ENCODE measurements around the gene PTPN4. TPM values are rescaled to one million over a fixed set of nuclear protein-coding genes. Genes with fewer than 3 reads are reported as not detected.

Gene PTPN4
- polyA plus RNA-seq, 3 donors: 5.5 to 6.7 (median 5.7) TPM

DNA sequence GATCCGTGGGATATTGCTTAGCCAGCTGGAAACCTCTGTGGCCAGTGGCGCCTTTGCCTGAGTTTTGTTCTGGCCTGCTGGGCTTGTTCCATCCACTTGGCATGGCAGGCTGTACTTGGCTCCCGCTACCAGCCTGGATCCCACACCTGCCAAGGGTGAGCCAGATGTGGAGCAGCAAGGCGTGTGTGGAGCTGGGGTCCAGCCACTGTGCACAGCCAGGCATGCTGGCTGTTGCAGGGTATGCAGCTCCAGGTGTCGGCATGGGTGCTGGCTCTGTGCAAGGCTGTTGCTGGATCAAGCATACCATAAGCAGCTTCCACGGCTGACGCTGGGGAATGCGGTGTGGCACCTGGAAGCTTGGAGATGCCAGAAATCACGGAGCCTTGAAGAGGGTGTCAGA lies 34.5 kb downstream of the PTPN4 start:
- Histone ChIP-seq H3K27me3 (ENCODE audit: control insufficient read depth in 2 of 2, insufficient read depth in 2 of 2, low read length in 2 of 2) (no peaks in the 10 kb centered on the region), H3K27ac (ENCODE audit: low read depth in 1 of 2, low read length in 2 of 2) (no peak overlapping the region), H3K4me3 (replicated peaks in 1 of 3; ENCODE audit: low read depth in 2 of 3, low read length in 3 of 3) (no peak overlapping the region), H3K4me1 (ENCODE audit: control insufficient read depth in 1 of 2, insufficient read depth in 2 of 2, low read length in 2 of 2) (no peaks in the 10 kb centered on the region), H3K79me2 (ENCODE audit: insufficient read depth, low read length) (no peaks in the 10 kb centered on the region), H3K9me3 (replicated peaks in 1 of 2; ENCODE audit: control insufficient read depth in 1 of 2, insufficient read depth in 1 of 2, low read length in 2 of 2) (peaks cover 46 to 61% of the 10 kb centered on the region in 2 donors), H3K36me3 (replicated peaks in 1 of 2; ENCODE audit: control insufficient read depth in 1 of 2, insufficient read depth in 2 of 2, low read length in 2 of 2) (peaks cover 0 to 6% of the 10 kb centered on the region in 2 donors), H3K4me2 (replicated peaks; ENCODE audit: extremely low read depth, low read length, poor library complexity, severe bottlenecking) (no peak overlapping the region), H2AFZ (ENCODE audit: insufficient read depth, low read depth, low read length, poor library complexity, severe bottlenecking) (no peak overlapping the region), H4K20me1 (ENCODE audit: insufficient read depth, low read length) (no peaks in the 10 kb centered on the region), H3K9ac (ENCODE audit: insufficient read depth, low read length, poor library complexity, severe bottlenecking) (no peak overlapping the region)
- Mint-ChIP-seq H3K27ac (no peak overlapping the region), H3K9me3 (peaks cover 31 to 56% (median 48%) of the 10 kb centered on the region in 7 donors), H3K27me3 (ENCODE audit: low read depth in 3 of 3) (no peaks in the 10 kb centered on the region), H3K4me3 (no peak overlapping the region), H3K36me3 (peaks cover 18 to 38% of the 10 kb centered on the region in 2 donors), H3K4me1 (no peaks in the 10 kb centered on the region)
- TF ChIP-seq, protein P1, sequence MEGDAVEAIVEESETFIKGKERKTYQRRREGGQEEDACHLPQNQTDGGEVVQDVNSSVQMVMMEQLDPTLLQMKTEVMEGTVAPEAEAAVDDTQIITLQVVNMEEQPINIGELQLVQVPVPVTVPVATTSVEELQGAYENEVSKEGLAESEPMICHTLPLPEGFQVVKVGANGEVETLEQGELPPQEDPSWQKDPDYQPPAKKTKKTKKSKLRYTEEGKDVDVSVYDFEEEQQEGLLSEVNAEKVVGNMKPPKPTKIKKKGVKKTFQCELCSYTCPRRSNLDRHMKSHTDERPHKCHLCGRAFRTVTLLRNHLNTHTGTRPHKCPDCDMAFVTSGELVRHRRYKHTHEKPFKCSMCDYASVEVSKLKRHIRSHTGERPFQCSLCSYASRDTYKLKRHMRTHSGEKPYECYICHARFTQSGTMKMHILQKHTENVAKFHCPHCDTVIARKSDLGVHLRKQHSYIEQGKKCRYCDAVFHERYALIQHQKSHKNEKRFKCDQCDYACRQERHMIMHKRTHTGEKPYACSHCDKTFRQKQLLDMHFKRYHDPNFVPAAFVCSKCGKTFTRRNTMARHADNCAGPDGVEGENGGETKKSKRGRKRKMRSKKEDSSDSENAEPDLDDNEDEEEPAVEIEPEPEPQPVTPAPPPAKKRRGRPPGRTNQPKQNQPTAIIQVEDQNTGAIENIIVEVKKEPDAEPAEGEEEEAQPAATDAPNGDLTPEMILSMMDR (IDR thresholded peaks at IDR 0.05): no peak
- over 99% methylated on average over 9 of the region's 9 CpGs for WGBS (ENCODE audit: insufficient coverage)
- intact Hi-C loops (cut with micrococcal nuclease): no loop called here
- no peak for DNase-seq

DNA sequence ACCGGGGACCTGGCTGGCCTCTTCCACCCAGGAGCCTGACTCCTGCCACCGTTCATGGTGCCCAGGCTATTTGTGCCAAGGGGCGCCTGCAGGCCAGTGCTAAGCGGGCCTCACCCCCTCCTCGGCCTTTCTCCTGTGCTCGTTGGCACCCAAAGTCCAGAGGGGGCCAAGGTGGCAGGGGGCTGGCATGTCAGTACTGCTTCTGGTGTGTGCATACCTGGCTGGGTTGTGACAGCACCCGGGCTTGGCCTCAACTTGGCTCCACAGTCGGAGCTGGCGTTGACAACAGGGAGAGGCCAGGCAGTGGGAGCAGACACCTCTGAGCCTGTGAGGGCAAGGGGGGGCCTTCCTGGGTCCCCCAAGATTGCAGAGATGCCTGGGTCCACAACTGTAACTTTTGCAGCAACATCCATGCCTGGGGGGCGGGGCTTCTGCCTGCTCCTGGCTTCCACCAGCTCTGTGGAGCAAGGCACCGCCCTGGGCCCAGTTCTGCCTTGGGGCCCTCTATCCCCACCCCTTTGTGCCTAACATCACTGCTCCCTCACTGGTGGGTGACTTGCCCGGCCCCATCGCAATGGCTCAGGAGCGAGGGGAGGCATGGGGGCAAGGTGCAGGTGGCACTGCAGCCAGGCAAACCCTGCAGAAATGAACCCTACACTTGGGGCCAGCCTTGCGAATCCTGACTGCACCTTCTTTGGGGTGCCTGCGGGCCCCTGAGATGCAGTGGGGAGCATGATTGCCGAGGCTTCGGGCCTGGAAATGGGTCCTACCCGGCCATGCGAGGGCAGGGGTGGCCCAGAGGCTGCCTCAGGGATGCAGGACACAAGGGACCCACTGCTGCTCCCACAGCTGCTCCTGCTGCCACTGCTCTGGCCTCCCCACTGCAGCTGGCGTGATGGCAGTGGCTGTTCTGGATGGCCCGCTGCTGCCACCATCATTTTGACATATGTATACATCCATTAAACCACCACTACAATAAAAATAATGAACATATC lies 35.9 kb downstream of the PTPN4 start:
- no peak overlapping the region for H3K4me2 ChIP-seq (replicated peaks; ENCODE audit: extremely low read depth, low read length, poor library complexity, severe bottlenecking)
- no peaks in the 10 kb centered on the region for H3K4me1 Mint-ChIP-seq
- WGBS (ENCODE audit: insufficient coverage): 97% methylated on average over 22 of the region's 22 CpGs

More for the DNA sequence above, 35.9 kb downstream of the PTPN4 start:
- H3K4me3 Mint-ChIP-seq: no peak overlapping the region
- TF ChIP-seq, protein P1 (IDR thresholded peaks at IDR 0.05): no peak
- no peaks in the 10 kb centered on the region for H3K27me3 ChIP-seq (ENCODE audit: control insufficient read depth in 2 of 2, insufficient read depth in 2 of 2, low read length in 2 of 2)
- H3K27ac Mint-ChIP-seq: no peak overlapping the region
- intact Hi-C loops (cut with micrococcal nuclease): no loop called here
- H4K20me1 ChIP-seq (ENCODE audit: insufficient read depth, low read length): no peaks in the 10 kb centered on the region
- H3K36me3 ChIP-seq (replicated peaks in 1 of 2; ENCODE audit: control insufficient read depth in 1 of 2, insufficient read depth in 2 of 2, low read length in 2 of 2): peaks cover 0 to 6% of the 10 kb centered on the region in 2 donors
- H2AFZ ChIP-seq (ENCODE audit: insufficient read depth, low read depth, low read length, poor library complexity, severe bottlenecking): no peak overlapping the region
- H3K27ac ChIP-seq (ENCODE audit: low read depth in 1 of 2, low read length in 2 of 2): no peak overlapping the region
- peaks cover 17 to 32% of the 10 kb centered on the region in 2 donors for H3K36me3 Mint-ChIP-seq
- H3K79me2 ChIP-seq (ENCODE audit: insufficient read depth, low read length): no peaks in the 10 kb centered on the region
- peaks cover 27 to 44% (median 38%) of the 10 kb centered on the region in 7 donors for H3K9me3 Mint-ChIP-seq
- no peak overlapping the region for H3K4me3 ChIP-seq (replicated peaks in 1 of 3; ENCODE audit: low read depth in 2 of 3, low read length in 3 of 3)
- H3K9ac ChIP-seq (ENCODE audit: insufficient read depth, low read length, poor library complexity, severe bottlenecking): no peak overlapping the region
- no peak for DNase-seq
- no peaks in the 10 kb centered on the region for H3K27me3 Mint-ChIP-seq (ENCODE audit: low read depth in 3 of 3)
- H3K9me3 ChIP-seq (replicated peaks in 1 of 2; ENCODE audit: control insufficient read depth in 1 of 2, insufficient read depth in 1 of 2, low read length in 2 of 2): peaks cover 41 to 49% of the 10 kb centered on the region in 2 donors
- no peaks in the 10 kb centered on the region for H3K4me1 ChIP-seq (ENCODE audit: control insufficient read depth in 1 of 2, insufficient read depth in 2 of 2, low read length in 2 of 2)

Measured in CD14-positive monocyte (primary cell).